ENCODE data around the gene FAM83C.

The FAM83C gene

GRCh38 chr20:35273449-35274171 lies 18.6 kb downstream of the FAM83C start:
- TF ChIP-seq CTCF (conservative IDR thresholded peaks at IDR 0.05; ENCODE audit: control insufficient read depth, insufficient read depth, low read depth, low read length) = no peak
- no peak overlapping the region for H3K4me3 ChIP-seq (ENCODE audit: control insufficient read depth, low read depth, low read length)
- no peak for DNase-seq (ENCODE audit: low read depth)

GRCh38 chr20:35271904-35272303 lies 20.3 kb downstream of the FAM83C start:
- no peak overlapping the region for H3K4me3 ChIP-seq (ENCODE audit: control insufficient read depth, low read depth, low read length)
- TF ChIP-seq CTCF (conservative IDR thresholded peaks at IDR 0.05; ENCODE audit: control insufficient read depth, insufficient read depth, low read depth, low read length) = no peak
- DNase-seq (ENCODE audit: low read depth) = peak; percentile 75

- DNase-seq (ENCODE audit: low read depth) = no peak
- no peak overlapping the region for H3K4me3 ChIP-seq (ENCODE audit: control insufficient read depth, low read depth, low read length)
- TF ChIP-seq CTCF (conservative IDR thresholded peaks at IDR 0.05; ENCODE audit: control insufficient read depth, insufficient read depth, low read depth, low read length) = no peak
Measured at GRCh38 chr20:35271073-35271882, 20.9 kb downstream of the FAM83C start.

GRCh38 chr20:35270021-35270902 lies 22.0 kb downstream of the FAM83C start:
- H3K4me3 ChIP-seq (ENCODE audit: control insufficient read depth, low read depth, low read length) = no peak overlapping the region
- TF ChIP-seq CTCF (conservative IDR thresholded peaks at IDR 0.05; ENCODE audit: control insufficient read depth, insufficient read depth, low read depth, low read length) = no peak
- no peak for DNase-seq (ENCODE audit: low read depth)

- no peak overlapping the region for H3K4me3 ChIP-seq (ENCODE audit: control insufficient read depth, low read depth, low read length)
- DNase-seq (ENCODE audit: low read depth) = peak; percentile 58
- TF ChIP-seq CTCF (conservative IDR thresholded peaks at IDR 0.05; ENCODE audit: control insufficient read depth, insufficient read depth, low read depth, low read length) = peak; percentile 84
Measured at GRCh38 chr20:35269055-35269781, 23.0 kb downstream of the FAM83C start.

- TF ChIP-seq CTCF (conservative IDR thresholded peaks at IDR 0.05; ENCODE audit: control insufficient read depth, insufficient read depth, low read depth, low read length) = no peak
- H3K4me3 ChIP-seq (ENCODE audit: control insufficient read depth, low read depth, low read length) = no peak overlapping the region
- DNase-seq (ENCODE audit: low read depth) = no peak
Measured at GRCh38 chr20:35267092-35267491, 25.1 kb downstream of the FAM83C start.
